ENCODE results near the gene ZNF785. TPM values are rescaled to one million over a fixed set of nuclear protein-coding genes. Genes with fewer than 3 reads are reported as not detected.

The ZNF785 gene
- total and polyA plus RNA-seq, 2 experiments from 2014 or later, result 4.9 to 7.1 TPM

- H3K4me3 ChIP-seq, result peak within 1 kb of the TSS; percentile 76
- H3K27ac ChIP-seq (ENCODE audit: low read depth), result peak within 1 kb of the TSS; percentile 72
- H3K4me2 ChIP-seq, result peak within 1 kb of the TSS; percentile 88
- DNase-seq (ENCODE audit: low spot score) (peak; percentile 98), ATAC-seq (peak; percentile 87)
- peaks cover 6% of the 10 kb centered on the region for H3K27me3 Mint-ChIP-seq (ENCODE audit: insufficient read depth, low read depth, poor library complexity)
- no peaks in the 10 kb centered on the region; the same call in 1 of the 2 replicates for H4K20me1 ChIP-seq (replicated peaks; ENCODE audit: insufficient read depth)
- 0 out of 2 replicates have a peak, but pooled peaks cover 12% of the 10 kb centered on the region for H3F3A ChIP-seq (replicated peaks; ENCODE audit: low read depth)
- no peaks in the 10 kb centered on the region for H3K79me2 ChIP-seq (replicated peaks; ENCODE audit: insufficient read depth)
- peaks cover 18% of the 10 kb centered on the region for H3K4me1 ChIP-seq (ENCODE audit: insufficient read depth)
- H3K9me3 Mint-ChIP-seq, result no peaks in the 10 kb centered on the region
- TF ChIP-seq STAT1 (IDR thresholded peaks at IDR 0.05; ENCODE audit: unreplicated experiment) (no peak), POLR2AphosphoS5 (IDR thresholded peaks at IDR 0.05; ENCODE audit: low read depth) (peak; percentile 58), CREB1 (CRISPR knock-in tag; IDR thresholded peaks at IDR 0.05; ENCODE audit: low read depth) (peak; percentile 82), ZNF114 (CRISPR knock-in tag; IDR thresholded peaks at IDR 0.05) (peak; percentile 83; the same call in 1 of the 2 replicates)
- TF ChIP-seq, protein P1, sequence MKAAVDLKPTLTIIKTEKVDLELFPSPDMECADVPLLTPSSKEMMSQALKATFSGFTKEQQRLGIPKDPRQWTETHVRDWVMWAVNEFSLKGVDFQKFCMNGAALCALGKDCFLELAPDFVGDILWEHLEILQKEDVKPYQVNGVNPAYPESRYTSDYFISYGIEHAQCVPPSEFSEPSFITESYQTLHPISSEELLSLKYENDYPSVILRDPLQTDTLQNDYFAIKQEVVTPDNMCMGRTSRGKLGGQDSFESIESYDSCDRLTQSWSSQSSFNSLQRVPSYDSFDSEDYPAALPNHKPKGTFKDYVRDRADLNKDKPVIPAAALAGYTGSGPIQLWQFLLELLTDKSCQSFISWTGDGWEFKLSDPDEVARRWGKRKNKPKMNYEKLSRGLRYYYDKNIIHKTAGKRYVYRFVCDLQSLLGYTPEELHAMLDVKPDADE (IDR thresholded peaks at IDR 0.05), result peak; percentile 89
- no peaks in the 10 kb centered on the region for H3K36me3 ChIP-seq (ENCODE audit: insufficient read depth)
- H3K4me3 Mint-ChIP-seq, result peak within 1 kb of the TSS; percentile 96
- H3K4me1 Mint-ChIP-seq, result peaks cover 15% of the 10 kb centered on the region
- peak within 1 kb of the TSS; percentile 92 for H3K27ac Mint-ChIP-seq
- H3K9me2 ChIP-seq (ENCODE audit: insufficient read depth), result no peaks in the 10 kb centered on the region
- no peaks in the 10 kb centered on the region for H3K27me3 ChIP-seq (ENCODE audit: insufficient read depth)
- peak within 1 kb of the TSS; percentile 53 for H2AFZ ChIP-seq
- H3K36me3 Mint-ChIP-seq (ENCODE audit: low read depth), result no peaks in the 10 kb centered on the region
Observed at GRCh38 chr16:30571445-30572322, 13.8 kb downstream of the ZNF785 start, which contains the start of gene ZNF688. Gene ZNF688 (minus strand): TSS chr16:30571714. CDS start chr16:30571629, 85 bp downstream.

- peak overlapping the region; percentile 92 for H3K27ac Mint-ChIP-seq
- DNase-seq (ENCODE audit: low spot score) (peak; percentile 58), ATAC-seq (peak; percentile 13)
- H3K36me3 Mint-ChIP-seq (ENCODE audit: low read depth), result no peaks in the 10 kb centered on the region
- H3K4me1 ChIP-seq (ENCODE audit: insufficient read depth), result peaks cover 18% of the 10 kb centered on the region
- H3K9me3 Mint-ChIP-seq, result no peaks in the 10 kb centered on the region; the same call in 2 of the 3 replicates
- TF ChIP-seq ZNF331 (CRISPR knock-in tag; IDR thresholded peaks at IDR 0.05; ENCODE audit: low read depth) (no peak), REST (IDR thresholded peaks at IDR 0.05; ENCODE audit: unreplicated experiment) (peak; percentile 61), POLR2AphosphoS5 (IDR thresholded peaks at IDR 0.05; ENCODE audit: low read depth) (no peak)
- TF ChIP-seq, protein P1 (IDR thresholded peaks at IDR 0.05), result peak; percentile 13; the same call in 1 of the 2 replicates
- H3K4me1 Mint-ChIP-seq, result peaks cover 15% of the 10 kb centered on the region
- peak overlapping the region; percentile 25 for H2AFZ ChIP-seq
- H3K9me2 ChIP-seq (ENCODE audit: insufficient read depth), result no peaks in the 10 kb centered on the region
- H3K79me2 ChIP-seq (replicated peaks; ENCODE audit: insufficient read depth), result no peaks in the 10 kb centered on the region
- H3K27ac ChIP-seq (ENCODE audit: low read depth), result peak overlapping the region; percentile 72
- no peaks in the 10 kb centered on the region for H3K36me3 ChIP-seq (ENCODE audit: insufficient read depth)
- H3K27me3 ChIP-seq (ENCODE audit: insufficient read depth), result no peaks in the 10 kb centered on the region
- peak overlapping the region; percentile 88 for H3K4me2 ChIP-seq
- peak overlapping the region; percentile 96 for H3K4me3 Mint-ChIP-seq
- H4K20me1 ChIP-seq (replicated peaks; ENCODE audit: insufficient read depth), result no peaks in the 10 kb centered on the region; the same call in 1 of the 2 replicates
- H3K4me3 ChIP-seq, result peak overlapping the region; percentile 76
- H3F3A ChIP-seq (replicated peaks; ENCODE audit: low read depth), result 0 out of 2 replicates have a peak, but pooled peaks cover 12% of the 10 kb centered on the region
- H3K27me3 Mint-ChIP-seq (ENCODE audit: insufficient read depth, low read depth, poor library complexity), result peaks cover 7% of the 10 kb centered on the region
Observed at GRCh38 chr16:30570636-30571444, 14.7 kb downstream of the ZNF785 start.
